Activated T-cell treated with anti-CD3 and anti-CD28 coated beads for 4 hours (primary cell): Measurements from ENCODE around the gene GSDMA.

Experiments used
- DNase-seq: peaks from one replicate; pipeline ENCODE4 v3.0.0-alpha.2; 2020

The GSDMA gene

GRCh38 chr17:39962642-39963220, at the start of gene GSDMA:
Gene GSDMA (plus strand): TSS chr17:39963004. CDS start chr17:39965688, 2,684 bp downstream.
- DNase-seq: peak; percentile 23

DNA sequence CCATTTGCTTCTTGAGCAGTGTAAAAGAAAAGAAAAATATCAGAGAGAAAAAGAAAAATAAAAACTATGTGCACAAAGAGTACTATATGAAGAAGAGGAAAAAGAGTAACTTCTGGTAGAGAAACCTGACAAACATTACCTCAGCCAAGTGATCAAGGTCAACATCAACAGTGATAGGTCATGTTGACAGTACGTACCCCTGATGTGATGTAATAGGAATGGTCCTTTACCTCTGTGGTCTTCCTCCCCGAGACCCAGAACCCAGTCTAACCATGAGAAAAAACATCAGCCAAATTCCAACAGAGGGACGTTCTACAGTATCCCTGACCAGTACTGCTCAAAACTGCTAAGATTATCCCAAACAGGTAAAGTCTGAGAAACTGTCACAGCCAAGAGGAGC, 48.8 kb upstream of the GSDMA start:
- DNase-seq: no peak

DNA sequence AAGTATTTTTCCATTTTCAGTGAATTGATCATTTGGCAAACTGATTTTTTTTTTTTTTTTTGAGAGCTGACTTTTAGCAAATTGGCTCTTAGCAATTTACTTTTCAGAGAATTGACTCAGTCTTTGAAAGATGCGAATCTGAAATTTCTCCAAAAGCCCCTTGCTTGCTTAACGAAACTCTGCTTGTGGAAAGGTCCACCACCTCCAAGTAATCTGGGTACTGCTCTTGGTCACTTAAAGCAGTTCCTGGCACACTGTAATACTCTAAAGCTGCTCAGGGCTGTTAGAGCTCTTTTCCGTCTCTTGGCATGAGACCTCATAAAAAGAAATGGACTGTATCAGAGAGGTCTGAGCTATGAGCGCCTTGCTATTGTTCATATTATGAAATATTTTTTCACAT, 47.2 kb upstream of the GSDMA start:
- DNase-seq: no peak

DNA sequence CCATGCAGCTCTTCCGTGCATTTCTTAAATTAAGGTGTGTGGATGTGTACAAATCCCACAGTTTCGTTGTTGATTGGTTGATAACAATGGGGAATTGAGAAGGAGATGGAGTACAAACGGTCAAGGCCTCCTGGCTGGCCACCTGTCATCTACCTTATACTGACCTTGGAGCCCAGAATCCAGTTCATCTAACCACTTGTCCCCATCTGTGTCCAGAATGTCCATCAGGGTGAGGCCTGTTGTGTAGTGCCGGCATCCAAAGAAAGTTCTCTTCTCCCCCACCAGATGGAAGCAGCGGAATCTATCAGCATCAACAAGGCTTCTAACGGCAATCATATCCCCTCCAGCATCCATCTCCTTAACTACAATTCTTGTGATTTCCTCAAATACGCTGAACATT, 45.9 kb upstream of the GSDMA start:
- DNase-seq: no peak

DNA sequence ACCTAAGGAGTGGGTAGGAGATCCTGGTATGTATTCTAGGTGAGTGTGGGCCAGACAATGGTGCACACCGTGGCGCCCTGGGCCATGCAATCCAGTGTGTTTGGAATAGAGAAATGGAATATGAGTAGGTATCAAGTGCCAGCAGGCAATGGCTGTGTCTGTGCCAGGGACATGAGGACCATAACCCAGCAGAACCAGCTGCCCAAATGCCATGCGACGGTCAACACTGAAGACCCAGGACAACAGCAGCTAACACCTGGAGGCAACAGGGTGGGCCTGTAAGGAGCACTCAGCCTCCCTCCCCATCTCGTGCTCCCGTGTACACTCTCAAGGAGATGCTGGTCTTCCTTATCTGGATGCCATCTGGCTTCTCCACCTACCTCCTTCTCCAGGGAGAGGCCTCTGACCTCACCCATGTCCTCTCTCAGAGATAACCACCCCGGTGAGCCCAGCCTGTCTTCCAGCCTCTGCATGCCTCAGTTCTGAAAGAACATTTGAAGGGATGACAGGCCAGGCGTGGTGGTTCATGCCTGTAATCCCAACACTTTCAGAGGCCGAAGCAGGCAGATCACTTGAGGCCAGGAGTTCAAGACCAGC, 43.6 kb upstream of the GSDMA start:
- DNase-seq: no peak

GRCh38 chr17:39920218-39921210, 42.3 kb upstream of the GSDMA start:
- peak; percentile 23 for DNase-seq

DNA sequence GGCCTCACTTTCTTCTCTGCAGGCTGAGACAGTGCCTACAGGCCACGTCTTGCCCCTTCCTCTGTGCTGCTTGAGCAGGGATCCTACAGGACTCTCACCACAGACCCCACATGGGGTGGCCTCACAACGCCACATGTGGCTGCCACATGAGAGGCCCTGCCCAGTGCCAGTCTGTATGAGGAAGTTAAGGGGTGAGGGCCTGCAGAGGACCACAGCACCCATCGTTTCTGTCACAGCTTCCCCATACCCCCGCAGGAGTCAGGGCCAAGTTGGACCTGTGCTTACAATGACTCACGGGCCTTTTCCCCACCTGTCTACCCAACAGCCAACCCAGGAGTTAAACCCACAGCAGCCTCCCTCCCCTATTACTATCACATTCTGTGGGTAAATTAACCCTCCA, 41.5 kb upstream of the GSDMA start:
- no peak for DNase-seq

DNA sequence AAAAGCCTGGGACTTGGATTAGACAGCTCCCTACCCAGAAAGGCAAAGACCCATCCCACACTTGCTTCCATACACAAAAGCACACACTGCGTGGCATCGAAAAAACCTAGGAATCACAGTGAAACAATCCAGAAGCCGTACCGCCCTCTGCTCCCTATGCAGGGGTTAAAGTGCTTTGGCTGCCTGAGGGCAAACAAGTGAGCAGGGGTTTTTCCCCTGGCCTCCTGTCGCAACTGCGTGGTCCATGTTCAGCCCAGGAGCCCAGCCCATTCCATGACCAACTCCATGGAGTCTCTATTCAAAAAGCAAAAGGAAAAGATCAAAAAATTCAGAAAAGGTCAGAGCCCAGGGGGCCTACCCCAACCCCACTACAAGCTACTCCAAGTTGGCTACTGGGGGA, 40.8 kb upstream of the GSDMA start:
- DNase-seq: no peak

DNA sequence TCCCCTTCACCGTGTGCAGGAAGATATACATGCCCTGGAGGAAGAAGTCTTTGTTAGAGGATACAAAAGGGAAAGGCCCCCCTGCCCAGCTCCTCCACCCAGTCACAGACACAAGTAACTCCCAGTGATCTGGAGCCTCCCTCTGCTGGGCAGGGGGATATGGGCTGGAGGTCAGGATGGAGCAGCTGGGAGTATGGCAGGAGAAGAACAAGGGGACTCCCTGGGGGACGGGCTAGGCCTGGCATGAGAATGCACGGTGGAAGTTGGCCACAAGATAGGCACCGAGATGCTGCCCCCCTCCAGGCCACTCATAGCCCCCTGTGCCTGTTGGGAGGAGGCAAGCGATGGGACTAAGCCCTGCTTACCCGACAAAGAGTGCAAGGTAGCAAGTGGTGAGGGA, 39.6 kb upstream of the GSDMA start:
- DNase-seq: no peak

DNA sequence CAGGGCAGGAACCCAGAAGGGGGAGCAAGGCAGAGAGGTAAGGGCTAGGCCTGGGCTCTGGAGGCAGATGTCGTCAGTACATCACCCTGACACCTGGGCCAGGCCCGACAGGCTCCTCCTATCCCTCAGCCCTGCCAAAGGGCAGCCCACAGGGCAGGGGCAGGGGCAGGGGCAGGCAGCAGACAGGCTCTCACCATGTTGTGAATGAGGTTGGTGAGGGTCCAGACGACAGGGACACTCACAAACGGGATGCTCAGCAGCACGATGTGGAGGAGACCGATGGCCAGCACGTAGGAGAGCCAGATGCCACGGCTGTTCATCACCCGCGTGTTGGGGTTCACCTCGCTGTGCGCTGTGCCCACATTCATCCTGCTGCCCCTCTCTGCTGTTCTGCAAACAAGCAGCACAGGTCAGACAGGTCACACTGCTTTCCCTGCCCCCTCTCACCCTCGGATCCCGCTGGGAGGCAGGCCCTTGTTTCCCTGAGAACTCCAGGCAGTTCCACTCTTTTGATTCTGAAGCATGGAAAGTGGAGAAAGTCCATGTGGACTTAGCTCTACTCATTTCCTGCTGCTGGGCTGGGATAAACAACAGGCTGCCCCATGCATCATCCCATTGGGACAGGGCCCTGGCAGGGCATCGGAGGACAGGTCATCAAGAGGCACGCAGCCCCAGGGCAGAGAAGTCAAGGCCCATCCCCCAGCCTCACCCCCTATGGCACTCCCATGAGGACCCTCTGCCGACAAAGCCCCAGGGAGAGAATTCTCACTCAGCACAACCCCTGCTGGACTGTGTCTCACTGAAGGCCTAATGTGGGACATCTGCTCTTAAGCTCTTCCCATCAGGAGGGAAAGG, 38.7 kb upstream of the GSDMA start:
- DNase-seq: no peak

DNA sequence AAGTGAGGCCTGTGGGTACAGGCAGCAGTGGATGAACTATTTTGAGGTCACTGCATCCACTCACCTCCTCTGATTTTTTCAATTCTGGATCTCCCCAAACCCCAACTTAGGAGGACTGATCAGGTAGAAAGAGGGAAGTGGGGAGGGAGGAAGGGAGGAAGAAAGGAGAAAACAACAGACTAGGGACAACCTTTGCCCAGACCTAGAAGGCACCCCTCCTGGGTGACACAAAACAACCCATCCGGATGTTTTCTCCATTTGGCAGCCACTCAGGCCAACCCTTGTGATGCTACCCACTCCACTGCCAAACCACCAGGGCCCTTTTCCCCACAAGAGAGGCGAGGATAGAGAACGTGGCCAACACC, 38.1 kb upstream of the GSDMA start:
- DNase-seq: no peak

DNA sequence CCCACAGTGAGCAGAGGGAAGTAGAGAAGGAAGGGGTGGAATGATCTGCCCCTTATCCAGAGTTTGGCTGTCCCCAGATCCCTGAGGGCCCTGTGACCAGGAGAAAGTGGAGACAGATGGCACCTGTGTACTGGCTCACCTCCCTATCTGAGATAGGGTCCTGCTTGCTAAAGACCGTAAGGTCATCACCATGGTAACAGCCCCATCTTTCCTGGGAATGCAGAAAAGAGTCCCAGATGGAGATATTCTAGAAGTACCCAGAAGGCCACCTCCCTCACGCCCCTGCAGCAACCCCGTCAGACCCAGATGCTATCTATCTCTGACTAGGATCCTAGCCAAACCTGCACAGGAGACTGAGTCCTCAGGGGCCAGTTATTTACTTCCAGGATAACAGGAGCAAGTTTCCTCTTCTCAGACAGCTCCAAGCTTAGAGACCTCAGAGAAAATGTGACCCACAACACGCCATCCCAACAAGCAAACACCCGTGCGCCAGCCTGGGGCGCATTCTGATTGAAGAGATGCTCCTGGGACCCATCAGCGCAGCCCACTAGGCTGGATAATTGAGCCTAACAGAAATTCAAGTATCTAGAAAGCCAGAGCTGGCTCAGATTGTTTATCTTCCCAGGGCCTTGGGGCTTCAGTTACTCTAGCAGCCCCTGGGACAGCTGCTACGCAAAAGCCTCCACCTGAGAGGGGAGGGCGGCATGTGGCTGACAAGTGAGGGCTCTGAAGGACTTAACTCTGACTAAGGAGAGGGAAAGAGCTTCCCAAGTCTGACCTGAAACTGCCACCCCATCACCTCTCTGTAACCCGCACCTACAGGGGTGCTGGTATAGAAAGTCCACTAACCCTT, 37.3 kb upstream of the GSDMA start:
- no peak for DNase-seq

- DNase-seq: no peak
Measured at GRCh38 chr17:39926135-39926587, 36.6 kb upstream of the GSDMA start.

- peak; percentile 28 for DNase-seq
Measured at GRCh38 chr17:39926588-39927100, 36.2 kb upstream of the GSDMA start.

DNA sequence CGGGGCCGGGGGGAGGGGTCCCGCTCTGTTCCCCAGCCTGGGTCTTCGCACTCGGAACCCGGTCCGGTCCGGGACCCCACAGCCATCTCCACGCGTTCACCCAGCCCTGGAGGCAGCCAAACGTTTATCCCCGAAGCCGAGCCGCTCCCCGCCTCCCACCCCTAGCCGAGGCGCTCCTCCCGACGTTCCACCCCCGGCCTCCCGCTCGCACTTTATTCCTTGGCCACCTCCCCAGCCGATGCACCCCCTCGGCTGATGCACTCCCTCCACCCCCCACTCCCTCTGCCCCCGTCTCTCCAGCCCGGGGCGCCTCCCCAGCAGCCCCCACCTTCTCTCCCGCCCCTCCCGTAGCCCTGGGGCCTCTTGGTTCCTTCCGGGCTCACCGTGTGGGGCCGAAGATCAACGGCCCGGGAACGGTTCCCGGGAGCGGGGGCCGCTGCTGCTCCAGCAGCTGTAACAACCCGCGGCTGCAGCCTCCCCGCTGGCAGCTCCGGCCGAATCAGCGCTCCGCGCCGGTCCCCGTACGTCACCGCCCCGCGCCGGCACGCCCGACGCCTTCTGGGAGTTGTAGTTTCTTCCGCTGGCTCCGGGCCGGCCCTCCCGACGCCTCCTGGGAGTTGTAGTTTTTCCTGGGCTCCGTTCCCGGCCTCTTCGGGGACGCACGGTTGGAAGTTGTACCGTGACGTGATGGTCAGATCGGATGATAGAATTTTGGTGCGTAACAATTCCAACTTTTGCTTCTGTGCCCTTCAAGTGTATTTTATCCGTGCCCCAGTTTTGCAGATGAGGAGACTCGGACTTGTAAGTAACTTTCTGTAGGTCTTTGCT, 35.5 kb upstream of the GSDMA start, which contains the start of the genes LRRC3C and ORMDL3:
TSS of gene LRRC3C (plus strand) at position 632 of the 828 bp plus-strand sequence. CDS start 13,792 bp downstream, outside the sequence.
TSS of gene ORMDL3 (minus strand) at position 501 of the 828 bp plus-strand sequence. CDS start 3,398 bp downstream, outside the sequence.
- DNase-seq: peak; percentile 83

DNA sequence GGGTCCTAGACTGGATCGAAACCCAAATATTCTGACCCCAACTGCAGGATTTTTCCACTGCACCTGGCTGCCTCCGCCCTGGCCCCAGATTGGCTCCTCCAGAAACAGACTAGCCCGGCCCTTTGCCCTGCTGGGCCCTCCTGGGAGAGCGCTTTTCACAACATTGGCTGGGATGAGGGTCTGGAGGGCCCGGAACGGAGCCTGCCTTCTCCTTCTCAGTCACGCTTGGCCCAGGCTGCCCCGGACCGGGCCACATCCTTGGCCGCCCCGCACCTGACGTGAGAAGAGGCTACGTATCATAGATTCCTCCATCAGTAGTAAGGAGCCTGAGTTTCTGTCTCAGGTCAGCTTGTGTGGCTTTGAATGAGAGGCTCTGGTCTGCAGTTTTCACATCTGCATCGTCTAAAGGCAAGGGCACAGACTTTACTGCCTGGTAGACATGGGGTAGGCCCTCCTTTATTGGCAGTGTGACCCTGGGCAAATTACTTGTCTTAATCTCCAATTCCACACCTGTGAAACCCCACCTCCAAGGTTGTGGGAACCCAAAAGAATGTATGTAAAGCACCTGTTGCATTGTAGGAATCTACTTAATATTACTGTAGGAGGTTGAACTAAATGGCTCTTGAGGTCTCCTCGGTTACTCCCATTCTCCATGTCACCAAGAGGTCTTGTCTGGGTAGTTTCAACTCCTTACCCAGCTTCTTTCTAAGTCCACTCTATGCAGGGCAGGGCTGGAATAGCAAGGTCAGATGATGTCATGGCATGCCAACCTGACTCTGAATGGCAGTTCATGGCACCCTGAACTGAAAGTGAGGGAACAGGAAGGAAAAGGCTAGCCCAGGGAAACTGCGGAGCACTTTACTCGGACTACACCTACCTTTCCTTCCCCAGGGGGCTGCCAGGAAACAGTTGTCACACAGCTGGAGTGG, 34.6 kb upstream of the GSDMA start:
- DNase-seq: no peak

DNA sequence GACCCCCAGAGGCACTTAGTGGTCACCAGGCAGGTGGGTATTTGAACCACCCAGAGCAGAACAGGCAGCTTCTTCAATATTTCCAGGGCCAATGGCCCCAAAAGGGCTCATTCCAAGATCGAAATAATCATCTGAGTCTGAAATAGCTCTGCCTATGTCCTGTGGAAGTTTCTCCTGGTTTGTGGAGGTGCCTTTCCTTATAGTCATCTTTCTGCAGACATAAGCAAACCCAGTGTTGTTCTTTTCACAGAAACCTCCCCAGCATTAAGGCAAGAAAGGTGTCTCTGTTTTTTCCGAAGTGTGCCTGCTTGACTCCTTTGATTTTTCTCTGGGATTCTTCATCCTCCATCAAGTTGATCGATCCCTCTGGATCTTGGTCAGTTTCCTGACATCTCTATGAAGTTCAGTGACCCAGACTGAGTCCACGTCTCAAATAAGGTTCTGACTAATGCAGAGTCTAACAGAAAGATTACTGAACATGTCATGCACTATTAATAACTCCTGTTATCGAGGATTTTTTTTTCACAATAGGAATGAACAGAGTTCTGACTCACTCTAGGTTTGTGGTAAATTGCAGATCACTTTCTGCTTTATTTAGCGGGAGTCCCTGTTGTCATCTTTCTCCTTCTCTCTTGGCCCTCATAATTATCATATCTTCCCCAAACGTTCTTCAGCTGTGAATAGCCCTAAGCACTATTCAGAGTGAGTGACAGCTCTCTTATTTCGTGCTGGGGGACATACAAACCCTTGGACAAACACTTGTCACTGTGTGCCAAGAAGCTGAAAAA, 33.8 kb upstream of the GSDMA start:
- DNase-seq: no peak

- no peak for DNase-seq
Measured at GRCh38 chr17:39929646-39930407, 33.0 kb upstream of the GSDMA start.
